GM19240 (cell line): ENCODE results near the gene AP1M2.
"Not testable (repeated sequence)": the region's sequence is repeated elsewhere in the genome, so short reads cannot be mapped to it uniquely, and the experiment has no call there.

ENCODE experiments used
- DNase-seq: peaks from one replicate; pipeline ENCODE4 v3.0.0; 2011; ENCODE audit warnings: low spot score; ENCODE audit not compliant: insufficient read length

Gene AP1M2

DNA sequence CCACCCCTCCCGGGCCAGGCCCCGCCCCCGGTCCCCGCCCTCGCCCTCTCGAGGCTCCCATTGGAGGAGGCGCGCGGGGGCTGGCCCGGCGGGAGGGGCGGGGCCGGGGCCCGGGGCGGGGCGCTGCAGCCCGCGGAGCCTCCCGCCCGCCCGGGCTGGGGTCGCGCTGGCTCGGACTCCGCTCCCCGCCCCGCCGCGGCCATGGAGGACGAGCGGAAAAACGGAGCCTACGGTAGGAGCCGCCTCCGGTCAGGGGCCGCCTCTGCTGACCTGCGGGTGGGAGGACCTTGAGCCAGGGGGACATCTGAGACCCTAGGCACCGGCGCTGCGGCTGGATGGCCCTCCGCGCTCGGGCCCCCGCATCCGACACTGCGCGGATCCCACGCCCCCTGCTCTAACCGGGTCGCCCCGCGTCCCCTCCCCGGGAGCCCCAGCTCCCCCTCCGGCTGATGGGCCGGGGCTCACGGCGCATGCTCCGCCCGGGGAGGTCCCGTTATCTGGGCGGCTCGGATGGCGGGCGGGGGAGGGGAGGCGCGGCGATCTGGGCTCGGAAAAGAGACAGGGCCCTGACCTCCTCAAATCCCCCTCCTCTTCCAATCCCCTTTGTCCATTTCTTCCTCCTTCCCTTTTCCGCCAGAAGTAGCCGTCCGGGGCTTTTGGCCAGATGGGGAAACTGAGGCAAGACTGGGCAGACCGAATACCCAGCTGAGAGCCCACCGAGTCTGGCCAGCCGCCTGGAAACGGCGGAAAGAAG lies 15.4 kb upstream of the AP1M2 start:
- DNase-seq: peak; percentile 80

DNA sequence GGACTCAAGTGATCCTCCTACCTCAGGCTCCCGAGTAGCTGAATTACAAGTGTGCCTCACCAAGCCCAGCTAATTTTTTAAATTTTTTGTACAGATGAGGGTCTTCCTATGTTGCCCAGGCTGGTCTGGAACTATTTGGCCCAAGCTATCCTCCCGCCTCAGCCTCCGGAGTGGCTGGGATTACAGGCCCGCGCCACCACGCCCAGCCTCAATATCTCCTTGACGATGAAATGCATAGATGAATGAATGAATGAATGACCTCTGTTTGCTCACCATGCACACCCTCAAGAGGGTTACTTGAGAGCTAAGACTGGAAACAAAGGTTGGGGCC lies 14.9 kb upstream of the AP1M2 start:
- no peak for DNase-seq

DNA sequence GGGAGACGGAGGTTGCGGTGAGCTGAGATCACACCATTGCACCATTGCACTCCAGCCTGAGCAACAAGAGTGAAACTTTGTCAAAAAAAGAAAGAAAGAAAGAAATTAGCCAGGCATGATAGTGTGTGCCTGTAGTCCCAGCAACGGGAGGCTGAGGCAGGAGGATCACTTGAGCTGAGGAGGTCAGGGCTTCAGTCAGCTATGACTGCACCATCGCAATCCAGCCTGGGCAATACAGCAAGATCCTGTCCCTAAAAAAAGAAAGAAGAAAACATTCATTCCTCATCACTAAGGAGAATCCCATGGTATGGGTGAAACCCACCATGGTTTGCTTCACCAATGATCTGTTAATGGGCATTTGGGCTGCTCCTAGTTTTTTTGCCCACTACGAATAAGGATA lies 13.0 kb upstream of the AP1M2 start:
- no peak for DNase-seq

DNA sequence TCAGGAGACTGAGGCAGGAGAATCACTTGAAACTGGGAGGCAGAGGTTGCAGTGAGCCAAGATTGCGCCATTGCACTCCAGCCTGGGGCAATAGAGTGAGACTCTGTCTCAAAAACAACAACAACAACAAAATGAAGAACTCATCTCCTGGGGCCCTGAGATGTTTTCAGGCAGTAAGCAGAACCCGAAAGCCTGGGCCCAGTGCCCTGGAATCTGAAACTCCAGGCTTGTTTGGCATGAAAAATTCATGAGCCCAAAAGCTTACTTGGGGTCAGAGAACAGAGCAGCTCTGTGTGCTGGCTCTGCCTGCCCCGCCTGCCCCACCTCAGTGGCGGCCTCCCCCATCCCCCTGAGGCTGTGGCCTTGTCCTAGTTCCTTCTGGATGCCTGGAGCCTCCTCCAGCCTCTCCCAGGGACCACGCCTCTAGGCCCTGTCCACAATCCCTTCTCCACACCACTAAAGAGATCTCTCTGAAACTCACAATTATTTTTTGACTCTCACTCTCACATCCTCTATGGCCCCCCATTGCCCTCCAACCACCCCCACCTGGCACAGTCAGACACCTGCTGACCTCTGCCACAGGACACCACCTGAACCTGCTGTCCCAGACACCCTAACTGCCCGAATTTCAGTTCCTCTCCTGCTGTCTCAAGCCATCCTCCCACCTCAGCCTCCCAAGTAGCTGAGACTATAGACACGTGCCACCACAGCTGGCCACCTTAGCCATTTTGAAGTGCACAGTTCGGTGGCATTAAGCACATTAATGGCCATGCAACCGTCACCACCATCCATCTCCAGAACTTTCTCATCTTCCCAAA lies 6.9 kb upstream of the AP1M2 start:
- DNase-seq: peak; percentile 47

DNA sequence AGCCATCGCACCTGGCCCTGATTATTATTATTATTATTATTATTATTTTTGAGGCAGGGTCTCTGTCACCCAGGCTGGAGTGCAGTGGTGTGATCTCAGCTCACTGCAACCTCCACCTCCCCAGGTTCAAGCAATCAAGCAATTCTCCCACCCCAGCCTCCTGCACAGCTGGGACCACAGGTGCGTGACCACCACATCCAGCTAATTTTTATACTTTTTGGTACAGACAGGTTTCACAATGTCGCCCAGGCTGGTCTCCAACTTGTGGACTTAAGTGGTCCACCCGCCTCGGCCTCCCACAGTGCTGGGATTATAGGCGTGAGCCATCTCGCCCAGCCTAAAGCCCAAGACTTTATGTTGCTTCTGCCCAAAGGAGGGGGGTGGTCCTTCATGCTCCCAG lies 6.0 kb upstream of the AP1M2 start:
- DNase-seq: no peak

DNA sequence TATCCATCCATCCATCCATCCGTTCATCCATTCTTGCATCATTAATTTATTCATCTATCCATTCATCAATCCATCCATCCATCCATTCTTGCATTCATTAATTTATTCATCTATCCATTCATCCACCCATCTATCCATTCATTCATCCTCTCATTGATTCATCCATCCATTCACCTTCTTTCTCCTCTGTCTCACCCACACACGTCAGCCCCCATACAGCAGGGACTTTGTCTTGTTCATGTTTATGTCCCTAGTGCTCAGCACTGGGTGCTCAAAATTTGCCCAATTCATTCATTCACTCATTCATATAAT lies 683 bp upstream of the AP1M2 start:
- no peak for DNase-seq

DNA sequence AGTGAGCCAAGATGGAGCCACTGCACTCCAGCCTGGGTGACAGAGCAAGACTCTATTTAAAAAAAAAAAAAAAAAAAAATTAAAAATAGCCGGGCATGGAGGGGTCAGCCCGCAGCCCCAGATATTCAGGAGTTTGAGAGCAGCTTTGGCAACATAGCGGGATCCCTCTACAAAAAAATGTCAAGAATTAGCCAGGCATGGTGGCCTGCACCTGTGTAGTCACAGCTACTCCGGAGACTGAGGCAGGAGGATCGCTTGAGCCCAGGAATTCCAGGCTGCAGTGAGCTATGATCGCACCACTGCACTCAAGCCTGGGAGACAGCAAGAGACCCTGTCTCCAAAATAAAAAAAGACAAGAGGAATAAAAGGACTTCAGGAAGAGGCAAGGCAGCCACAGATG lies 716 bp downstream of the AP1M2 start:
- no peak for DNase-seq

DNA sequence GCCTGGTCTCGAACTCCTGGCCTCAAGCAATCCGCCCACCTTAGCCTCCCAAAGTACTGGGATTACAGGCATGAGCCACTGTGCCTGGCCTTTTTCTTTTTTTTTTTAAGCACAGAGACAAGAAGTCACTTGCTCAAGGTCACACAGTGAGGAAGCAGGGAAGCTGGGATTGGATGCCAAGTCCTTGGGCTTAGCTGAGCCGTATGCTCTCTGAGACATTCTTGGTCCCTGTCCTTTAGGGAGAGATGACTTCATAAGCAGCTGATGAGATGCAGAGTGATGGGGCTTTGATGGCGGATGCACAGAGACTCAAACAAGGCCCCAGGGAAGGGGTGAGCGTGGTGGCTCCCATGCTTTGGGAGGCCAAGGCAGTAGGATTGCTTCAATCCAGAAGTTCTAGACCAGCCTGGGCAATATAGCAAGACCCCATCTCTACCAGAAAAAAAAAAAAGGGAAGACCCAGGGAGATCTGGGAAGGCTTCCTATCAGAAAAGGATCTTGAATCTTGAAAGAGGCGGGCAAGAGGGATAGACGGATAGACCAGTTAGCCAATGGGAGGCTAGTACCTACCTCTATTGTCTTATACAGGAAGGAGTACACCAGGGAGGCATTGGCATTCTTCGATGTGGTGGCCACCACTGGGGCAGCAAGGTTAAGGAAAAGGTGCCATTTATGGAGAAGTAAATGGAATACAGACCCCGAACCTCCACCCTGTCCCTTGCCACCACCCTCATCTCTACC lies 3.9 kb downstream of the AP1M2 start:
- no peak for DNase-seq

DNA sequence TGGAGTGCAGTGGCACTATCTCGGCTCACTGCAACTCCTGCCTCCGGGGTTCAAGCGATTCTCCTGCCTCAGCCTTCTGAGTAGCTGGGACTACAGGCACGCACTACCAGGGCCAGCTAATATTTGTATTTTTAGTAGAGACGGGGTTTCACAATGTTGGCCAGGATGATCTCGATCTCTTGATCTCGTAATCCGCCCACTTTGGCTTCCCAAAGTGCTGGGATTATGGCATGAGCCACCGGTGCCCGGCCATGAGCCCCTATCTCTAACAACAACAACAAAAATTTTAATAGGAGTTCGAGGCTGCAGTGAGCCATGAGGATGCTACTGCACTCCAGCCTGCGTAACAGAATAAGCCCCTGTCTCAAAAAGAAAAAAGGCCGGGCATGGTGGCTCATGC lies 5.0 kb downstream of the AP1M2 start:
- DNase-seq: no peak

DNA sequence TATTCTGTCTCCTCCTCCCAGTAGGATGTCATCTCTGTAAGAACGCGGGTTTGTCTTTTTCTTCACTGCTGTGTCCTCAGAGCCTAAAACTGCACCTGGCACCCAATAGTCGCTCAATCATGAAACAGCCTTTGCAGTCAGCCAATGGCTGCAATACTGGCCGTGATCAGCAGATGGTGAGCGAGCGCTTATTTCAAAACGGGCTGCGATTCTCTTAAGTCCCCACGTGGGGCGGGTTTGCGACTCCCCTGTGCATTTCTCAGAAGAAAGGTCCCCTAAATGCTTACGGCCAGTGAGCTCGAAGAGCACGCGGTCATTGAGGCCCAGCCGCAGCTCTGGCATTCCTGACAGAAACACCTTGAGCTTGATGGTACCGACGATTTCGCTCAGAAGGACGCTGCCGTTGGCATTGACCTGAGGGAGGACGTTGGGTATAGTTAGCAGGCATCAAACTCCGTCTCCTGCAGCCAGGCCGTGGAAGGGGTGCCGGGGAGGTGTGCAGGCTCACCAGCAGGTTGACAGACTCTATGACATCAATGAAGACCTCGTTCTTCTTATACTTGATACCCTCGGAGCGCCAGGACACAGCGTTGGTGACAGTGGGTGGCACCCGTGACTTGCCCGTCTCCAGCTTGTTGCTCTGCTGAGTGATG lies 6.0 kb downstream of the AP1M2 start:
- DNase-seq: peak; percentile 70

DNA sequence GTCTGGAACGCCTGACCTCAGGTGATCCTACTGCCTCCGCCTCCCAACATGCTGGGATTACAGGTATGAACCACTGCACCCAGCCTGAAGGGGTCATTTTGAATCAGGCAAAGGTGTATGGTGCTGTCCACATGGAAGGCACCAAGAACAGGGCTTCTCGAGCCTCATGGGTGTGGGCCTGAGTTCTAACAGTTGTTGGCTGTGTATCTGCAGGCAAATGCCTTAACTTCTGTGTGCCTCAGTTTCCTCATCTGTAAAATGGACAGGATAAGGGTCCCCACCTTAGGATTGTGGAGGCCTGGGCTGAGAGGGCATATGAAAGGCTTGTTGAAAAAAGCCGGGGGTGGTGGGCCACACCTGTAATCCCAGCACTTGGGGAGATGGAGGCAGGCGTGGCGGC lies 9.2 kb downstream of the AP1M2 start:
- DNase-seq: no peak

DNA sequence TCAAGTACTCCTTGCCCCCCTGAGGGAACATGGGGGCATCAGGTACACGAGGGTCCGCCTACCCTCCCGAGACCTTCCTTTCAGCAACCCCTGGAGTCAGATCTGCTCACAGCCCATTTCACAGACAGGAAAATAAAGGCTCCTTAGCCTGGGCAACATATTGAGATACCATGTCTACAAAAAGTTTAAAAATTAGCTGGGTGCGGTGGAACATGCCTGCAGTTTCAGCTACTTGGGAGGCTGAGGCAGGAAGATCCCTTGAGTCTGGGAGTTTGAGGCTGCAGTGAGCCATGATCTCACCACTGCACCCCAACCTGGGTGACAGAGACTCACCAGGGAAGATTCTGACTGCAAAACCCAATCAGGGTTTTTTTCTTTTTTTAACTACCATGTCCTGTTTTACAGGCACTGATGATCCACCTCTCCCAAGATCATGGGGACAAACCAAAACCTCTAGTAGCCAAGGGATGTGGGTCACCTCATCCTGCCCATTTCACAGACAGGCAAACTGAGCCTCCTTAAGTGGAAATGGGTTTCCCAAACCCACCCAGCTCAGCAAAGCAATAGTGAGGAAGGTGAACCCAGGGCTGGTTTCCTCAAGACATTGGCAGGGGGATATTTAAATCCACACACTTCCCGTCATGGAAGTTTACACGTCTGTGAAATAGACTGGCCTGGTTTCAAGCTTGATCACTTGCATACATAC lies 11.9 kb downstream of the AP1M2 start:
- no peak for DNase-seq

DNA sequence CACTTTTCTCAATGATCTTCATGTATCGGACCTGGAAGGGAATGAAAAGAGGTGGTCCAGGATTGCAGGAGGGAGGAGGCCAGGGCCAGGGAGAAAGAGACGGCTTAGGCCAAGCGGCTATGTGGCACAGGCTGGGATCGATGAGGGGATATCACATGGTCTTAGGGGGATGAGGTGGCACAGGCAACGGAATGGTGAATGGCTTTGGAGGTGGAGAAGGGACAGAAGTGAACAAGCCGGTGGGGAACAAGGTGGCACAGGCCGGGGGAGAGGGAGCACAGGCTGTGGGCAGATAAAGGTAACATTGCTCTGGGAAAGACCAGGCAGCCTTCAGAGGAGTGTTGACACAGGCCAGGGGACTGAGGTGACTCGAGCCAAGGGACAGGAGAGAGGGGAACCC lies 12.7 kb downstream of the AP1M2 start:
- DNase-seq: no peak

DNA sequence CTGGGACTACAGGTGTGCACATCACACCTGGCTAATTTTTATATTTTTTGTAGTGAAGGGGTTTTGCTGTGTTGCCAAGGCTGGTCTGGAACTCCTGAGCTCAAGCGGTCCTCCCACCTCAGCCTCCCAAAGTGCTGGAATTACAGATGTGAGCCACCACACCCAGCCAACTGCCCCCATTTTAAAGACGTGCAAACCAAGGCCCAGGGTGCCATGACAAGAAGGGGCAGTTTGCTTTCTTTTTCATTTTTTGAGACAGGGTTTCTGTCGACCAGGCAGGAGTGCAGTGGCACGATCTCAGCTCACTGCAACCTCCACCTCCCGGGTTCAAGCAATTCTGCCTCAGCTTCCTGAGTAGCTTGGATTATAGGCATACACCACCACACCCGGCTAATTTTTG lies 13.3 kb downstream of the AP1M2 start:
- not testable (repeated sequence) for DNase-seq

DNA sequence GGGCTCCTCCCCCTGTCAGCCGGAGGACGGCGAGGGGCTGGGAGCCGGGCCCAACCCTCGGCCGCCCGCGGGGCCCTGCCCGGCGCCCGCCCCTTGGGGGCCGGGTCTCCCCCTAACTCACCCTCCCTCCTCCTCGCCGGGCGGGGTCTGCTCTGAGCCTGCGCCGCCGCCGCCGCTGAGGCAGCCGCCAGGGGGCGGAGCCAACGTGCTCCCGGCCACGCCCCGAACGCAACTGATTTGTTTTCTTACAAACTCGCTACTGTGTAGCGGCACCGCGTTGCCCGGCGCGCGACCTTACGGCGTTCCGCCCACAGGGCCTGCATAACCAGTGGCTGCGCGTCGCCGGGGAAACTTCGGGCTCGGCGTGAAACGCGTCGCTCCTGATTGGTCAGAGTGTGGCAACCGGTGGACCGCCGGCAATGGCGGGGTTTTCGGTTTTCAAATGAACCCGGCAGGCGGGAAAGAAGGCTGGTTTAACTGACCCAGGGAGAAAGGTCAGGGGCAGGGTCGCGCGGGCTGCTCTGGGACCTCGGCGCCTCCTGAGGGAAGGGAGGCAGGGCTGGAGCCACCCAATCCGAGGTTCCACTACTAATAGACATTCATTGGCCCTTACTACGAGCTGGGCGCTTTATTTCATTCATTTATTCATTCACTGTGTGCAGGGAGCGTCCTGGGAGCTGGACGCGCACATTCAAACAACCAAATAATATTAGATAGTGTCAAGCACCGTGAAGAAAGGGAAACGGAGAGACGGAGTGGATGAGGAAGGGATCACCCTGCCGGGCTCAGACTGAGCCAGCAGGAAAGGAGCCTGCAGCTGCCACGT lies 18.1 kb downstream of the AP1M2 start, which contains the start of gene CDKN2D:
Gene CDKN2D (minus strand): TSS at position 154 of the 826 bp plus-strand sequence. CDS start 326 bp downstream, outside the sequence.
- peak; percentile 75 for DNase-seq

DNA sequence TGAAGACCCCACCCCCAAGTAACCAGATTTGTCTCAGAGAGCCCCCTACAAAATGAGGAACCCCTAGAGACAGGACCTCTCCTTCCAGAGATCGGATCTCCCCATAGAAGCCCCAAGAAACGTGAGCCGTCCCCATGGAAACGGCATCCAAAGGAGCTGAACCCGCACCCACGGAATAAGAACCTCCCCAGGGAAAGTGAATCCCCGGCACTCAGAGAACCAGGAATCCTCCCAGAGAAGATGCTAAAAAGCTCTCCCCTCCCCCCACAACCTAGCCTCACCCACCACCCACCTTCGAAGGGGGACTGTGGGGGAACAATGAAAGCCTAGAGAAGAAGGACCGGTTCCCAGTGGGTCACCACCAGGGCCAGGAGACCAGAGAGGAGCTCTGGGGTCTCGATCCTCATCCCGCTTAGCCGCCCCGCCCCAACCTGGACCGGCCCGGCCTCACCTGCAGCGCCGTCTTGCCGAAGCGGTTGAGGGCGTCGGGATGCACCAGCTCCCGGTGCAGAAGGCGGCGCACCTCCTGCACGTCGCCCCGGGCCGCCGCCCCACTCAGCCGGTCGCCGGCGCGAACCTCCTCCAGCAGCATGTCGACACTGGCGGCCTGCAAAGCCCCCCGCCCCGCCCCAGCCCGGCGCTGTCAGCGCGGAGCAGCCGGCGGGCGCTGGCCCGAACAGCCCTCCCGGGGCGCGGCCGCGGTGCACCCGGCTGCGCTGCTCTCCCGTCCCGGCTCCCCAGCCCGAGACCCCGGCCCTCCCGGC lies 18.9 kb downstream of the AP1M2 start:
- DNase-seq: no peak

DNA sequence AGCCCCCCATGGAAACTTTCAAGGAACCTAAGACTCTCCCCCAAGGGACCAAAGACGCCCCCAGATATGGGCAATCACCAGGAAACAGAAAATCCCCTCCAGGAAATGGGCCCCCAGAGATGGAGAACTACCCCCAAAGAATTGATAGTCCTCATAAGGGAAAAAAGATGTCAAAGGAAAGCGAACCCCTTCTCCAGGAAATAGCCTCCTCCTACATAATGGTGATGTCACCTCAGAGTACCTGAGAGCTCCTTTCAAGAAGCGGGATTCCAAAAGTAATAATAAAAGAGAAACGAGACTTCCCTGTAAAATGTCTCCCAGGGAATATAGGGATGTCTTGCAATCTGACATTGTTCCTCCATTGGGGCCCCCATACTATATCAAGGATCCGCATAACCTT lies 19.5 kb downstream of the AP1M2 start:
- no peak for DNase-seq

DNA sequence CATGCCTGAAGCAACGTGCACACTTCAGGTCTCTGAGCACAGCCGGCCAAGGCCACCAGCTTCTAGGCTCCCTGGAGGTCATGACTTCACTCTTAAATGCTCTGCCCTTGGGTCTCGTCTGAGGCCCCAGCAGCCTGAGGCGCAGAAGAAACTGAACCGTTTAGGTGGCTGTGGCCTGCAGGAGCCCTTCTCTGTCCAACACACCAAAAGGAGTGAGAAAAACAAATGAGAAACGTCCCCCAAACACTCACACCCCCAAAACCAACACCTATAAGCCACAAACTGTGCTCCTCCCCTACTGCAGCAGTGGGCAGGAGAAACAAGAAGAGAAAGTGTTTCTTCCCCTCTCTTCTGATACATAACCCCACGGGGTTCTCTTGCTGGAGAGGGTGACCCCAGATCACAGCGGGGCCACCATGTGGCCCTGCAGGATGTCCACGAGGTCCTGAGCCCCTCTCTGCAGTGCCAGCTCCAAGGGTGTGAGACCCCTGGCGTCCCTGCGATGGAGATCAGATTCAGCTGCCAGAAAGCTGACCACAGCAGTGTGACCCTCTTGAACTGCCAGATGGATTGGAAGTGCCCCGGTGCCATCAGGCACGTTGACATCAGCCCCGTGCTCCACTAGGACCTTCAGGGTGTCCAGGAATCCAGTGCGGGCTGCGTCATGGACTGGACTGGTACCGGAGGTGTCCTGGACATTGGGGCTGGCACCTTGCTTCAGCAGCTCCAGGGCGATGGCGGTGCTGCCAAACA lies 20.3 kb downstream of the AP1M2 start:
- peak; percentile 51 for DNase-seq

DNA sequence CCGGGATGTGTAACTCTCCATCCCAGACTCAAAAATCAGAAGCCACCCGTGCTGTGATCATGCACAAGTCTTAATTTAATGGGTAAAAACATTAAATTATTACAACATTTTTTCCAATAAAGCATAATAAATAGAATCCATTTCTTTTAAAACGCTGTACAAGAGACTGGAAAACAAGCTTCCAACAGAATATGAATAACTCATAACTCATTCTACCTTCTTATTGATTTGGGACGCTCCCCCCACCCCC lies 20.8 kb downstream of the AP1M2 start:
- no peak for DNase-seq
